Renal cortex interstitium (tissue), 11 donors: ENCODE measurements around the gene TNXB. TPM values are rescaled to one million over a fixed set of nuclear protein-coding genes. Genes with fewer than 3 reads are reported as not detected.
"Not testable (repeated sequence)": the region's sequence is repeated elsewhere in the genome, so short reads cannot be mapped to it uniquely, and the experiment has no call there.

Experiments
- DNase-seq, 11 donors: peaks; one replicate each; pipeline ENCODE4 v3.0.0-alpha.2; 2013; ENCODE audit warnings: low read depth in 9 of 11, low spot score in 4 of 11; ENCODE audit errors: extremely low read depth in 1 of 11
- polyA plus RNA-seq, 3 donors: library from polyadenylated mRNA; unstranded; fragments of 120-200 nt; gene quantifications; one replicate each; pipeline ENCODE4 v1.2.1, GENCODE V29; 2013; ENCODE audit not compliant: insufficient read length in 3 of 3

Gene TNXB
- polyA plus RNA-seq, 3 donors: 3.4 to 7.9 (median 6.1) TPM

DNA sequence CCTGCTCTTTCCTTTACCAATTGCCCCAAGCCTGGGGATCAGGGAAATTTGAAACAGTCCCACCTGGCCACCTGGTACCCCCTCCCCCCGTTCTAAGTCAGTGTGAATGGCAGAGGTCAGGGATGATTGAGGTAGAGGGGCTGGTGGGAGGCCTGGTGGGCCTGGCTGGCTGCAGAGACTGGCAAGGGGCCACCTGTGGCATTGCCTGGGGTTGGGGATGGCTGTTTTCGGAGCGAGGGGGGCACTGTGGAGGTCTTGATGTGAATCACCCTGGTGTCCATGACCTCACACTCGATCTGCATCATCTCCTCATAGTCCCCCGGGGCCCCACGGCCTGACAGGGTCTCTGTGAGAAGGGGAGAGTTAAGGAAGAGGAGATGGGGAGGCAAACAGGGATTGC is 6.5 kb upstream of the TNXB start:
- no peak for DNase-seq

DNA sequence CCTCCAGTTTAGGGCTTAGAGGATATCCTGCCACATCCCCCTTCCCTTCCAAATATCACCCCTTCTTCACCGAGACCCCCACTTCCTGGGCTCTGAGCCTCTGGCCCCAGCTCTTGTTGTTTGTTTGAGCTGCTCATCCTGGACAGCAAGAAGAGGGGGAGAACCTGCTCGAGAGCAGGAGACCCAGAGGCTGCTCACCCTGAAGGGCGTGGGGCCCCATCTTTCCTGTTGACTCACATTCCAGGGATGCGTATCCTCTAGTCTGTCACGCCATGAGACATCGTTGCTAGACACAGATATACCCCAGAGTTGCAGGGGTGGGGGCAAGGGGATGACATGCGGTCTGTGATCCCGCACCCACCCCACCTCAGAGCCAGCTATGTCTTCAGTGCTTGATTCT is 5.7 kb upstream of the TNXB start:
- DNase-seq: no peak

DNA sequence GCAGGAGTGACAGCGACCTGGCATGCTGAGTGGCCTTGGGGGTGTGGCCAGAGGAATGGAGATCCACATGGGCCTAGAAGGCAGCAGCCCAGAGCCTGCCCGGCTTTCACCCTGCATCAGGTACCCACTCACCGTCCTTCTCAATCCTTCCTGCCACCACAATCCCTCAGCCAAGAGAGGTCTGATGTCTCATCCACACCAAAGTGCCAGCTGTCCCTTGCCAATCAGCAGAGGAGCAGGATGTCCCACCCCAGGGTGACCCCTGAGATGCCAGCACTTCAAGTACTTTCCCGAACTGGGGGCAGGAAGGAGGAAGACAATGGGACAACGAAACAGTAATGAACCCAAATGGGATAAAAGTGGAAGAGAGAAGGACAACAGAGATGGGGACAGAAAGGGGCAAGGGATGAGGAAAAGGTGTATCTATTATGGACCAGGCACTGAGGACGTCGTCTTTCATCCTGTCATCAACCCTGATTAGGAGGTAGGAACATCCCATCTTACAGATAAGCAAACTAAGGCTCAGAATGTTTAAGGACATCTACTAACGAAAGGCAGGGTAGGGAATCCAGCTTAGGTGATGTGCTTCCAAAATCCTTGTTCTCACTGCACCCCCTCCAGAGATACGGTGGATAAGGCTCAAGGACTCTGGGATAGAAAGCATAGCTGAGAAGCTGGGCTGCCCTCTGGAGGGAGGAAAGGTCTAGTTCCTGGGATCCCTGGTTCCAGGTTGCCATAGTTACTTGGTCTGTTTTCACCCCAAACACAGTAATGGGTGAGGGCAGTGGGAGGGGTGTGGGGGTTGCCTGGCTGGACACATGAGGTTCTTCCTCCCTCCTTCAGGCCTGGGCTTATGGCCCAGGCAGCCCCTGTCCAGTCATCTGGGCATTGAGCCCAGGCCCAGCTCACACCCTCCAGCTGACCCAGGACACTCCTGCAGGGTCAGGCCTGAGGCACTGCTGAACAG is 4.5 kb upstream of the TNXB start:
- no peak for DNase-seq

DNA sequence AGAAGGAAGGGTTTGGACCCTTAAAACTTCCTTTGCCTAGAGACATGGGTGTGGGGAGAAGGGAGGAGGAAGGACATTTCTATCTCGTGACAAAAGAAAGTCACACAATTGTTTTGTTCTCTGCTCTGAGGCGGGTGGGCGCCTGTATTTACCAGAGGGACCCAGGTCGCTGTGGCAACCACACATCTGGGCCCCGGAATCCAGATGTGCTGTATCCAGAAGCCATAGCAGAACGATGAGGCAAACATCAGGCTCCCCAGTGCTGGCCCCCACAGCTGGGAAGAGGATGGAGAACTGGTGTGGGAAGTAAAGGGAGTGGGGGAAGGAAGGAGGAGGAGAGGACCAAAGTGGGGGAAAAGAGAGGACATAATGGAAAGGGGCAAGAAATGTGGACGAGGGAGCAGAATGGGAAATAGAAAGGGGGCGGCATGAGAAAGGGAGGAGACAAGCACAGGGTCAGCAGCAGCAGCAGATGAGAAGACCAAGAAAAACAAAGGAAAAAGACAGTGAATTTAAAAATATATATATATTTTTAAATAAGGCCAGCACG is 3.4 kb upstream of the TNXB start:
- no peak for DNase-seq

DNA sequence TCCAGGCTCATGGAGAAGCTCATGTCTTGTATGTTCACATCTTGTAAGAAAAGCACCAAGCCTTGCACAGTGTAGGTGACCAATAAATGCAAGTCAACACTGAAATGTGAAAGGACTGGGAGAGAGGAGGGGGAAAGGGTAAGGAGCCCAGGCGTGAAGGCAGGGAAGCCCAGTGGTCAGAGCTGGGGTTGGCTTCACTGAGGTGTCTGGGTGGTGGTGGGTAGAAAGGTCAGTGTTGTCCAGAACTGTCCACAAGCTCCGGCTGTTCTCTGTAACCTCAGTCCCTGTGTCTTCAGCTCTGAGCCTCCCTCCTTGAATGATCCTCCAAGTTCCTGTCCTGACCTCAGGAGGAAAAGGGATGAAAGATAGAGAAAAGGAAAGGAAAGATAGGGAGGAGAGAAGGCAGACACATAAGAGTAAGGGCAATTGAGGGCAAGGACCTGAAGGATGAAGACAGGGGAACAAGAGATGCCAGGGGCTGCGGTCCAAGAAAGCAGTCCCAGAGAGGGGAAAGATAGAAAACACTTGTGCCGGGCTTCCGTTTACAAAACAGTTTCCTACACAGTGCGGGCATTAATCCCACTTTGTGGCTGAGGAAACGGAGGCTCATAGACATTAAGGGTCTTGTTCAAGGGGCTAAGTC is 2.4 kb upstream of the TNXB start:
- no peak for DNase-seq

DNA sequence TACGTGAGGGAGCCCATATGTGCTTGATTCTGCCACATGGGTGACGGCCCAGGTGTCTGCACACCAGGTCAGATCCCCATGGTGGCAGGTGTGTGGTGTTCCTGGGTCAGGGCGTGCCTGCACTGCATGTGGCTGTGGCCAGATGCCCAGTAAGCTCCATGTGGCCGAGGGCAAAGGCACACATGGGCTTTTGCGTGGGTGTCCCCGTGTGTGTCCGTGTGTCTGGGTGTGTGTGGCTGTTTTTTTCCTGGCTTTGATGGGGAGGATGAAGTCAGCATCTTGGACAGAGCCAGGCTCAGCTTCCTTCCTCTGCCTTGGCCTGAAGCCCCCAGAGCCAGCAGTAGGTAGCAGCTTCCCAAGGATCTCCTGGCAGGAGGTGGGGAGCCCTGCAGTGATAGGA is 1.5 kb upstream of the TNXB start:
- no peak for DNase-seq

DNA sequence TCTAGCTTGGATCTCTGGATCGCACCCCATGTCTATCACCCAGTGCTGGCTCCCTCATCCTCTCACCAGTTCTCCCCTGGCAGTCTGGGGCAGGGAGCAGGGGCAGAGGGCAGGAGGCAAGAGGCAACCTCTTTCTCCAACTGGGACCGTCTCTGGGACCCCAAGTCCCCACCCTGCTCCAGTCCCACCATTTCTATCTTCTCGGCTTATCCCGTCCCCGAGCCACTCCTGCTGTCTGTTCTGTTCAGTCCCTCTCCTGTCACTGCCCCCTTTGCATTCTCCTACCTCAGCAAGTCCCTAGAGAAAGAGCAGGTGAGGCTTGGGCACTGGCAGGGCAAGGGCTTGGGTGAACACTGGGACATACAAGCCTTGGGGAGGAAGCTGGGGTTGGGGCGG is 625 bp upstream of the TNXB start:
- DNase-seq: no peak

DNA sequence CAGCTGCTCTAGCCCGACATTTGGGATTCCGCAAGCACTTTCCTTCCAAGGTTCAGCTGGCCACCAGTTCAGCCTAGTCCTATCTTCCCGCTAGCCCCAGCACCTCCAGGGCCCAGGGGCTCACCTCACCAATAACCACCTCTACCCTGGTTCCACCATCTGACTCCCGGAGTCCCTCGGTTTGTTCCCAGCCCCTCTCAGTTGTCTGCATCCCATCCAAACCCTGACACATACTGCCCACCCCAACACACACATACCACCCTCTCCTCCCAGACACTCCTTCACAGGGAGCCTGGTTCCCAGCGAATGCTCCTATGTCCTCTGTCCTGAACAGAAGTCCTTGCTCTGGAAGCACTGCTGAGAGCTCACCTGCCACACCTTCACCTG is 418 bp downstream of the TNXB start:
- DNase-seq: no peak

DNA sequence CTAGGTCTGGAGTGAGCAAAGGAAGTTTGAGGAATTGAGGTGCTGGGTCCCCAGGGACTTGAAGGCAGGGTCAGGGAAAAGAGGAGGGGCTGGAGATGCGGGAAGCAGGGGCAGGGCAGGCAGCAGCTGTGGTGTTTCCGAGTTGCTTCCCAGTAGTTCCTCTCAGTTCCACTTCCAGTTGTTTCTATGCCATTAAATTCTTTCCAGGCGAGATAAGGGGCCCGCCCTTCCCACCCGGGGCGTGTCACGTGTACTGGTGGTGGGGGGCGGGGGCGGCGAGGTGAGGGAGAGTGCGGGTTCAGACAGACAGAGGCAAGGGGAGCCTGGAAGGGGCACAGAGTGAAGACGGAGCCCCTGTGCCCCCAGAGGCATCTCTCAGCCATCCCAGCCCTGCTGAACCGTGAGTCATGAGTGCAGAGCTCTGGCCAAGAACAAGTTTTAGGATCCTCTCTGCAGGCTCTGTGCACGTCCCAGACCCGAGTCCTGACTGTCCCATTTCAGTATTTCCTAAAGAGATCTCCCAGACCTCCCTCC is 977 bp downstream of the TNXB start:
- no peak for DNase-seq

DNA sequence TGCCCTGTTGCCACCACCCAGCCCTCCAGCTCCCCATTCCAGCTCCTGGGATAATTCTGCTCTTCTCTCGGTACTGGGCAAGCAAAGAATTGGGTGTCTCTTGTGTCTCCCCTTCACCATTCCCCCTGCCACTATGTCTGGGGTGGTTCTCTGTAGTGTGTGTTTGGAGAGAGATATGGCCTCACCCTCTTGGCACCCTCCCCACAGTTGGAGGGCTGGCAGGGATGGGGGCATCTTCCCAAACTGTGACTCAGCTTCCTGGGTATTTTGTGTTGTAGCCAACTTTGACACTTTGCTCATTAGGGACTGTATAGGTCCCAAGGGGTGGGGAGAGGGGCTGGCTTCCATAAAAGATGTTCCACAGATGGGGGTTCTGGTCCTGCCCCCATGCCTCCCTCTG is 1.7 kb downstream of the TNXB start:
- no peak for DNase-seq

DNA sequence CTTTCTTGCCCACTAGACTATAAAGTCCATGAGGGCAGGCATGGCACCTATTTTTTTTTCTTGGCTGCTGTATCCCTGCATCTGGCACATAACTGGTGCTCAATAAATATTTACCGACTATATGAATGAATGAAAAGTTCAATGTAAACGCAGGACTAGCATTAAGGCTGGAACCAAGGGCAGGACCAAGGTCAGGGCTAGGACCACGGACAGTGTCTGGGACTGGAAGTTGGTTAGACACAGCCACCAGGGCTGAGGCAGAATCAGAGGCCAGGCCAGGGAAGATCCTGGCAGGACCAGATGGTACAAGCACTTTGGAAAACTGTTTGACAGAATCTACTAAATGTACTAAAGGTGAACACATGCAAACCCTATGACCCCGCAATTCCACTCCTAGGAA is 3.7 kb downstream of the TNXB start:
- no peak for DNase-seq

DNA sequence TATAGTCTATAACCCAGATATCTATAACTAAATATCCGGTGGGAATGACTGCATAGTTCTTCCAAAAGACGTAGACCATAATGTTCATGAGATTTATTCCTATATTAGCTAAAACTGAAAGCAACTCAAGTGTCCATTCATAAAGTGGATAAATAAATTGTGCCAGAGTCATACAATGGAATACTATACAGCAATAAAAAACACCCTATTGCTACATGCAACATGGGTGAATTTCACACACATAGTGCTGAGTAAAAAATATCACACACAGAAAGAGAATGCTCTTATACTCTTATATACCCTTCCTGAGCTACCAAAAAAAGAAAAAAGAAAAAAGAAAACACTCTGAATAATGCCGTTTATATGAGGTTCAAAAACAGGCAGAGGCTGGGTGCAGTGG is 6.9 kb downstream of the TNXB start:
- no peak for DNase-seq

DNA sequence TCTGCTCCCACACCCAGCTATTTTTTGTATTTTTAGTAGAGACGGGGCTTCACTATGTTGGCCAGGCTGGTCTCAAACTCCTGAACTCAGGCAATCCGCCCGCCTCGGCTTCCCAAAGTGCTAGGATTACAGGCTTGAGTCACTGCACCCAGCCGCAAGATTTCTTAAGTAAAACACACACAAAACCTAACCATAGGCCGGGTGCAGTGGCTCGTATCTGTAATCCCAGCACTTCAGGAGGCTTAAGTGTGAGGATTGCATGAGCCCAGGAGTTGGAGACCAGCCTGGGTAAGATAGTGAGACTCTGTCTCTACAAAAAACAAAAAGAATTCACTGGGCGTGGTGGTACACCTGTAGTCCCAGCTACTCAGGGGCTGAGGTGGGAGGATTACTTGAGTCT is 8.9 kb downstream of the TNXB start:
- DNase-seq: not testable (repeated sequence)

DNA sequence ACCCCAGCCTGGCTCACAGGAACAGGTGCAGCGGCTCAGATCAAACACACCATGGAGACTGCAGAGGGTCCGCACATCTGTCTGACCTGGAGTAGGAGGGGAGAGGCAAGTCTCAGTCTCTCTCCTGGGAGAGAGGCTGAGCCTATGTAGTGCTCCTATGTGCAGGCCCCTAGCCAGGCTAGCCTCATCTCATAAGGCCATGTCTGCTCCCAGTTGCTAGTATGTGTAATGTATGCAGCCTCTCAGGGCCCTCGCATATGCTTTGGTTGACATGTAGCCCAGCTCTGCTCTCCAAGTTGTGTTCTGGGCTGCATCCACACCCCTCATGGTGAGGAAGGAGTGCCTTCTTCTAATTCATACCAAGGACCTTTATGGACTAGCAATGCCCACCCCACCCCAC is 11.8 kb downstream of the TNXB start:
- no peak for DNase-seq

DNA sequence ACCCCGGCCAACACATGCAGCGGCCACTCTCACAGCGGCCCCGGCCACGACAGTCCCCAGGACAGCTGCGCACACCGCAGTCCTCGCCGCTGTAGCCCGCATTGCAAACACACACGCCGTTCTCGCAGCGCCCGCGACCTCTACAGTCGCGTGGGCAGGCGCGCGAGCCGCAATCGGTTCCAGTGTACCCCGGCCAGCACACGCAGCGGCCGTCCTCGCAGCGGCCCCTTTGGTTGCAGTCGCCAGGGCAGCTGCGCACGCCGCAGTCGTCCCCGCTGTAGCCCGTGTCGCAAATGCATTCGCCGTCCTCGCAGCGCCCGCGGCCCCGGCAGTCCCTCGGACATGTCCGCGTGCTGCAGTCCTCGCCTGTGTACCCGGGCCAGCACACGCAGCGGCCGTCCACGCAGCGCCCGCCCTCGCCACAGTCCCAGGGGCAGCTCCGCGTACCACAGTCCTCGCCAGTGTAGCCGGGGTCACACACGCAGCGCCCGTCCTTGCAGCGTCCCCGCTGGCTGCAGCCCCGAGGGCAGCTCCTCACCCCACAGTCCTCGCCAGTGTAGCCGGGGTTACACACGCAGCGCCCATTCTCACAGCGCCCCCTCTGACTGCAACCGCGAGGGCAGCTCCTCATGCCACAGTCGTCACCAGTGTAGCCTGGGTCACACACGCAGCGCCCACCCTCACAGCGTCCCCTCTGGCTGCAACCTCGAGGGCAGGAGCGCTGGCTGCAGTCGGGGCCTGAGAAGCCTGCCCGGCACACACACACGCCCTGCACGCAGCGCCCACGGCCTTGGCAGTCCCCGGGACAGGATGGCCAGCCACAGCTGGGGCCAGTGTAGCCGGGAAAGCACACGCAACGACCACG is 12.5 kb downstream of the TNXB start:
- DNase-seq: no peak

DNA sequence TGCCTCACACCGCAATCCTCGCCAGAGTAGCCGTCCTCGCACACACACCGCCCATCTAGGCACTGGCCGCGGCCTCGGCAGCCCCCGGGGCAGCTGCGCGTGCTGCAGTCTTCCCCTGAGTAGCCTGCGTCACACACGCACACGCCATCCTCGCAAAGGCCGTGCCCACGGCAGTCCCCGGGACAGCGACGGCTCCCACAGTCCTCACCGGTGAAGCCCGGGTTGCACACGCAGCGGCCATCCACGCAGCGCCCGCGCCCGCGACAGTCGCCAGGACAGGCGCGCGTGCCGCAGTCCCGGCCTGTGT is 13.1 kb downstream of the TNXB start:
- no peak for DNase-seq

DNA sequence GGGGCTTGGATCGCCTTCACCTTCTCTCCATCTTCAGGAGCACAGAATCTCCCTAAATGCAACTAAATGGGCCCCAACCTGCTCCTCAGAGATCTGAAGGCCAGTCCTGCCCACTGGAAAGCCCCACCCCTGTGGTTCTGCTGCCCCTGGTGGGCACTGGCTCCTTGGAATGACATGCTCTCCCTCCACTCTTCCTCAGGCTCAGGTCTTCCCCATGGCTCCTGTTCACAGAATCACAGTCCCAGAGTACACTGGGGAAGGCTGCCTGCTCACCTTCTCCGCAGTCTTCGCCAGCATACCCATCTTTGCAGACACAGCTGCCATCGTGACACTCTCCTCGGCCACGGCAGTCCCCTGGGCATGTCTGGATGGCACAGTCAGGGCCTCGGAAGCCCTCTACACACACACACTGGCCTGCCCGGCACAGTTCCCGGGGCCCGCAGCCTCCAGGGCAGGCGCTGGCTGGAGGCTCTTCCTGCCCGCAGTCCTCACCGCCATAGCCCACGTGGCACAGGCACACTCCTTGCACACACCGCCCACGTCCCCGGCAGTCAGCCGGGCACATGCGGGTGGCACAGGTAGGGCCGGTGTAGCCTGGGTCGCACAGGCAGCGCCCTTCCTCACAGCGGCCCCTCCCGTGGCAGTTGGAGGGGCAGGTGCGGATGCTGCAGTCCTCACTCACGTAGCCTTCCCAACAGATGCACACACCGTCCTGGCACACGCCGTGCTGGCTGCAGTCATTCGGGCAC is 13.6 kb downstream of the TNXB start:
- no peak for DNase-seq

DNA sequence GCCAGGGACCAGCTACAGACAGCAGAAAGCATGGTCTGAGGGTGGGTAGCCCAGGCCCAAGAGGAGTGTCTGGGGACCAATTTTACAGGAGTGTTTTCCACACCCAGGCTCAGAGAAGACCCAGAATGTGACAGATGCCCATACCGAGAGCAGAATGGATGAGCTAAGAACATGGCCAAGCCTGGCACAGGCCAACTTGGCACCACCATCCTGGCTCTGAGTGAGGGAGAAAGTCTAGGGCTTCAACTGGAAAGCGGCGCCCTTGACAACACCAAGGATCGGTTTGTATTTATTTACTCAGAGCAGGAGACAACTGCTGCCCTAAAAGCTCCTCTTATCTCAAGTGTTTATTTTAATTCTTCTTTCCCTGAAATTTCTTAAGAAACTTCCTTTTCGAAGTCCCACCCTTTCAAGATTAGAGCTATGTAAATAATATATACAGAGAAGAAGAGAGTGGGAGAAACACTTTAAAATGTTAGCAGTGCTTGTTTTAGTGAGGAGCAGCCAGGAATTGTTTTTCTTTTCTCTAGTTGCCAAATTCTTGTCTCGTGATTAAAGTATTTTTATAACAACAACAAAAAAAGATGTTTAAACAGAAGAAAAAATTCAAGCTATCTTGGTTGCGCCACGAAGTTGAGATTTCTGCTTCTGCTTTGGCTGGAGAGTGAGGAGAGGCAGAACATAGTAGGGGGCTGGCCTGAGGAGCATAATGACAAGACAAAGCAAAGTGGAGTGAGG is 16.2 kb downstream of the TNXB start:
- DNase-seq: no peak
